ENCODE data around the gene RIC8B.

DNA sequence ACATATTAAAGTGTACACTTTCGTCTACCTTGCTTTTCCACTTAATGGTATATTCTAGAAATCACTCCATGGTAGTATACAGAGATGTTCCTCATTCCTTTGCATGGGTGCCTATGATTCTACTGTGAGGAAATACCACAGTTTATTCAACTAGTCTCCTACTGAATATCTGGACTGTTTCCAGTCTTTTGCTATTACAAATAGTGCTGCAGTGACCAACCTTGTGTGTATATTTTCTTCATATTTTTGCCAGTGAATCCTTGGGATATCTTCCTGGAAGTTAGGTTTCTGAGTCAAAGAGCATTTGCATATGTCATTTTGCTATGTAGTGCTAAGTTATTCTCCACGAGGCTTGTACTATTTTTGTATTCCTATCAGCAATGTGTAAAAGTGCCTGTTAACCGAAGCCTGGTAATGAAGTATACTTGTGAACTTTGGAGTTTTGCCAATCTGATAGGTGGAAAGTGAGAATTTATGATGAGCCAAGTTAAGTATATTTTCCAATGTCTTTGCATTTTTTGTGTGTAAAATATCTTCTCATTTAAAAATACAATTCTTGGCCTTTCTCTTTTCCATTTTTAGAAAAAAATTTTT is 149.9 kb downstream of the RIC8B start:
- TF ChIP-seq EP300 (IDR thresholded peaks at IDR 0.05; ENCODE audit: borderline replicate concordance in 1 of 2, low read depth in 2 of 2, low read length in 2 of 2) (no peak), SIX5 (IDR thresholded peaks at IDR 0.05; ENCODE audit: low read depth, low read length) (no peak), RAD21 (IDR thresholded peaks at IDR 0.05 in 1 of 2, conservative IDR thresholded peaks at IDR 0.05 in 1 of 2; ENCODE audit: low read depth in 2 of 2, low read length in 2 of 2) (no peak), EZH2 (IDR thresholded peaks at IDR 0.05; ENCODE audit: low read depth, low read length, severe bottlenecking) (no peak), GABPA (IDR thresholded peaks at IDR 0.05; ENCODE audit: borderline replicate concordance, insufficient read depth, low read length) (no peak), SUZ12 (IDR thresholded peaks at IDR 0.05; ENCODE audit: low read length) (no peak), RFX5 (IDR thresholded peaks at IDR 0.05; ENCODE audit: borderline replicate concordance, low read depth, low read length) (no peak), POLR2AphosphoS5 (IDR thresholded peaks at IDR 0.05; ENCODE audit: low read depth, low read length) (no peak)
- TF ChIP-seq, protein P1, sequence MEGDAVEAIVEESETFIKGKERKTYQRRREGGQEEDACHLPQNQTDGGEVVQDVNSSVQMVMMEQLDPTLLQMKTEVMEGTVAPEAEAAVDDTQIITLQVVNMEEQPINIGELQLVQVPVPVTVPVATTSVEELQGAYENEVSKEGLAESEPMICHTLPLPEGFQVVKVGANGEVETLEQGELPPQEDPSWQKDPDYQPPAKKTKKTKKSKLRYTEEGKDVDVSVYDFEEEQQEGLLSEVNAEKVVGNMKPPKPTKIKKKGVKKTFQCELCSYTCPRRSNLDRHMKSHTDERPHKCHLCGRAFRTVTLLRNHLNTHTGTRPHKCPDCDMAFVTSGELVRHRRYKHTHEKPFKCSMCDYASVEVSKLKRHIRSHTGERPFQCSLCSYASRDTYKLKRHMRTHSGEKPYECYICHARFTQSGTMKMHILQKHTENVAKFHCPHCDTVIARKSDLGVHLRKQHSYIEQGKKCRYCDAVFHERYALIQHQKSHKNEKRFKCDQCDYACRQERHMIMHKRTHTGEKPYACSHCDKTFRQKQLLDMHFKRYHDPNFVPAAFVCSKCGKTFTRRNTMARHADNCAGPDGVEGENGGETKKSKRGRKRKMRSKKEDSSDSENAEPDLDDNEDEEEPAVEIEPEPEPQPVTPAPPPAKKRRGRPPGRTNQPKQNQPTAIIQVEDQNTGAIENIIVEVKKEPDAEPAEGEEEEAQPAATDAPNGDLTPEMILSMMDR (IDR thresholded peaks at IDR 0.05; ENCODE audit: control extremely low read depth in 1 of 3, insufficient read depth in 1 of 3, low read depth in 1 of 3, low read length in 3 of 3) = no peak
- TF ChIP-seq, protein P2, sequence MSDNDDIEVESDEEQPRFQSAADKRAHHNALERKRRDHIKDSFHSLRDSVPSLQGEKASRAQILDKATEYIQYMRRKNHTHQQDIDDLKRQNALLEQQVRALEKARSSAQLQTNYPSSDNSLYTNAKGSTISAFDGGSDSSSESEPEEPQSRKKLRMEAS (IDR thresholded peaks at IDR 0.05) = no peak
- TF ChIP-seq, protein P3, sequence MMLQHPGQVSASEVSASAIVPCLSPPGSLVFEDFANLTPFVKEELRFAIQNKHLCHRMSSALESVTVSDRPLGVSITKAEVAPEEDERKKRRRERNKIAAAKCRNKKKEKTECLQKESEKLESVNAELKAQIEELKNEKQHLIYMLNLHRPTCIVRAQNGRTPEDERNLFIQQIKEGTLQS (IDR thresholded peaks at IDR 0.05; ENCODE audit: insufficient read depth, low read depth, low read length) = no peak
